CD4-positive, alpha-beta T cell treated with Interleukin-1 beta for 1 hour (primary cell): ENCODE data around the gene ZNF407.

Source experiments
- DNase-seq, 2 donors: peaks; one replicate each; pipeline ENCODE4 v3.0.0-alpha.2; 2020 to 2022

ZNF407 gene

DNA sequence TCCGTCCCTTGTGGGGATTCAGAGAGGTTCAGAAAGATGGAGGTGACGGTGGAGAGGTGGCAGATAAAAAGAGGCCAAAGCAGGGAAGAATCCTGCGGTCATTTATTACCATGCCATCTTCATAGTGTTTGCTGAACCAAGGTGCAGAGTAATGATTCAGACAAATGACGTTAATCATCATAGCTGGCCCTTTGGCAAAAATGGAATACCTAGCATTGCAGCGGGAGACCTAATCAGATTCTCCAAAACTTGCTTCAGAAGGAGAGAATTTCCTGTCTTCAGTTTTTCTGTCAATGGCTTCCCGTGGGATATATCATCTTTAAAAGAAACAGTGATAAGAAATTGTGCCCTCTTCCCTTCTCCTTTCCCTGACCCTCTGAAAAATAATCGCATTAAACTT is 435.8 kb downstream of the ZNF407 start:
- no peak for DNase-seq

DNA sequence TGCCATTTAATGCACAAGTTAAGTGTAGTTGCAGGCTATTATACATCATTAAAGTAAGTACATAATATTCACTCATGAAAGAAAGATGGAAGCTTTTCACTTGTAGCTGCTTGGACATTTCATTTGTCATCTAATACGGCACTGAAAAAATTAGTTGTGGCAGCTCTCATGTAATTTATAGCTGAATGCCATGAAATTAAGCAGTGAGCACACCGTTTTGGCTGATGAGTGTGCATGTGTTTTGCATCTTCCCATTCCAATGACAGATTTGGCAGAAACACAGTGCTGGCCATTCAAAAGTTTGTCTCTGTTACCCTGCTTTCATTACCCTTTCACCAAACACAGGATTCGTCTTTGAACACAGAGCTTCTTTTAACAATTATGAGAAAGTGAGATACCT is 437.3 kb downstream of the ZNF407 start:
- DNase-seq = no peak

DNA sequence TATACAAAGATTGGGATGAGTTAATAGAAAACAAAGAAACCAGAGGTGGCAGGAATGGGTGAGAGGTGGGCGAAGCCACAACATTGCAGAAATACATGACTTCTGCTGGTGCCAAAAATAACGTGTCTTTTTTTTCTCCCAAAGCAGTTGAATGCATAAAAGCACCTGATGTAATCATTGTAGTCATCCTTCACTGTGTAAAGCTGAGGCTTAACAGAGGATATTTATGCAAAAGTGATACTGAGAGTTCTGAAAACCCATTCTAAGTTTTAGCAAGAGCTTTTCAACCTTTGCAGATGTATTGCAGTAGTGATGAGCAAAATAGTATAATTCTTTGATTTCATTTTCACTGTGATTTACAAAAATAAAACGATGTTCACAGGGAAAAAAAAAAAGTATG is 438.3 kb downstream of the ZNF407 start:
- DNase-seq = no peak

DNA sequence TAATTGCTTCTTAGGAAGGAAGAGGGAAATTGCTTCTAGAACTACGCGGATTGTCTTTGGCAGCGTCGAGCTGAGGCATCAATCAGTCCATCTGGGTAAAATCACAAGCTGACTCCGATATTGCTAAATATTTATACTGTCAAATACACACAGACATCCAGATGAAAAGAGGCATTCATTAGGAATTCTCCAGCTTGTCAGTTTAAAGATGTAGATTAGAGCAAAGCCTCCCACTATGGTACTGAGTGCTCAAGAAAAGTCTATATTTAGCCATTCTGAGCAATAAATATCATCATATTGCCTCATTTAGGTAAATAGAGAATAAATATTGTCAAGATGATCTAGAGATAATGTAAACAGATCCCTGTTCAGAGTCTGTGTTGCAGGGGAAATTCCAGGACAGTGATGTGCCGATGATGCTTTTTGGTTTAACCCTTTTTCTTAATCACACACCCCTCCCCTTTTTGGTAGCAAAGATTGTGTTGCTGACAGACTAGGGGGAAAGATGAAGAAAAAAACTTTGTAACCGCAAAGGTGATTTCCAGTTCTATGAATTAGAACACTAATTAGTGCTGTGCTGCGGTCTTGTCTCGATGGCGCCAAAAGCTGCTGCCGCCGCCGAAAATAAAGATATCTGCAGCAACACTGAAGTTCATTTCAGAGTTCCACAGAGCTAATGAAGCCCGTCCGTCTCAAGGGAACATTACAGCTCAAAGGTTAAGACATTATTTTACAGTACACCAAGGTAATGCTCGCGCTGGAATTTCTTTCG is 439.4 kb downstream of the ZNF407 start:
- peak in 1 of 2 donors; percentile 25 for DNase-seq

DNA sequence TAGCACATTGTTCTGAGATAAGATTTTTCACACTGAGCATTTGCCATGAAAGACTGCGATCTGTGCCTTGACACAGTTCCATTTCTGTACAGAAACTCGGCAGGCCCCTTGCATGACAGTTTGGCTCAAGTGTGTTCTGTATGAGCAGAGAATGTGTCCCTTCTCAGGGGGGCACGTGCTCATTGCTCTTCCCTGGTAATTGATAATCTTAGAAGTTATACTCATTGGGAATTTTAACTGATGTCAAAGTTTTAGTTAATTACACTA is 440.0 kb downstream of the ZNF407 start:
- no peak for DNase-seq

DNA sequence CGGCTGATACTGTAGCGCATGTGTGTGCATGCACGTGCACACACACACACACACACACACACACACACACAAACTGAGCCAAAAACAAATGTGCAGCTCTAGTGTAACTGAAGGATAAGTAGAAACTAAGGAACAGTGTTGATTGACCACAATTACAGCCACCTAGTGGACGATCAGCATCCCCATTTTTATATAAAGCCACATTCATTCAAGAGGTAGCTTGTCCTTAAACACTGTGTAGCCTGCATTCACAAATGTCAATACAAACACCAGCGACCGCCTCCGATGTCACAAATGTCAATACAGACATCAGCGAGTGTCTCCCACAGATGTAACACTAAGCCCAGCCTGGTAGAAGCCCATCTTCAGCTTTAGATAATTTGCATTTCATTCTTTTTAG is 443.9 kb downstream of the ZNF407 start:
- DNase-seq = no peak

DNA sequence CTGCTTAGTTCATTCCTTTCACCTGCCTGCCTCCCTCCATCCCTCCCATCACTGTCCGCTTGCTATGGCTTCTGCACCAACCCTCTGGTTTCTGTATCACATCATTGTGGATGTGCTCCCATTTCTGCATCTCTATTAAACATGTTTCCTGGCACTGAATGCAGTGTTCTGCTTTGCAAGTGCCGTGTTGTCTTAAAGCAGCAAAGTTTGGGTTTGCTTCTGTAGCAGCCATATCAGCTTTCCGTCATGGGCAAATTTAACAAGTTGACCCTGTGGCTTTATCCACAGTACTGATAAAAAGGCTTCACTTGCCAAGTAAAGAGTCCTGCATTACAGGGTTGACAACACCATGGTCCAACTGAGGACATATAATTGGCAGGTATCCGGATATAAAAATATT is 445.8 kb downstream of the ZNF407 start:
- DNase-seq = no peak

DNA sequence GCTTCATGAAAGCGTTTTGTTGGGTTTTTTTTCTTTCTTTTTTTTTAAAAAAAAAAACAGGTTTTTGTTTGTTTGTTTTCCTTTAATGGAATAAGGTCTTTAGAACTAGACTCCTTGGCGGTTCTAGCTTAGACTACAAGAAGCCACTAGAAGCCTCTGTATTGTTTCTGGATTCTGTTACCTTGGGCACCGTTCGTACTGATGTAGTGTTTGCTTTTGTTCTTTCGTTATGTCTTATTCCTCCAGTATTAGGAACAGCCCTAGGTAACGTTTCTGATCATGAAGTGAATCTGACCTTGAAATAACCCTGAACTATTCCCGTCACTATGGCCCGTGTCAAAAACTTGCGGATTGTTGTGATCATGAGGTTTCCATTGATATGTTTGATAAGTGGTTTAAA is 446.6 kb downstream of the ZNF407 start:
- no peak for DNase-seq

DNA sequence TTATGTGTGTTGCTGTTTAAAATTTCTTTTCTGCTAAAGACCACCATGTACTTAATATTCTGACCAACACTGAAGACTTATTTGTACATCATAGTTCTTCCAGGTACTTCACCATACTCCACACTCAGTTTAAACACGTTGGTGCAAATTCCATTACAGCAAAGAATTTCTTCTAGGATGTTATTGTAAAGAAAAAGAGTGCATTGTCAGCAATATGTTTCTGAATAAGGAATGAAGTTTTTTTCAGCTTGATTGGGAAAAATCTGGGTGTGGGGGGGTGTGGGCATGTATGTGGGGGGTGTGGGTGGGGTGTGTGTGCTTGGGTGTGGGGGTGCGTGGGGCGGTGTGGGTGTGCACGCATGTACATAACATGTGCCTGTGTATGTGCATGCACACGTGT is 447.1 kb downstream of the ZNF407 start:
- no peak for DNase-seq

DNA sequence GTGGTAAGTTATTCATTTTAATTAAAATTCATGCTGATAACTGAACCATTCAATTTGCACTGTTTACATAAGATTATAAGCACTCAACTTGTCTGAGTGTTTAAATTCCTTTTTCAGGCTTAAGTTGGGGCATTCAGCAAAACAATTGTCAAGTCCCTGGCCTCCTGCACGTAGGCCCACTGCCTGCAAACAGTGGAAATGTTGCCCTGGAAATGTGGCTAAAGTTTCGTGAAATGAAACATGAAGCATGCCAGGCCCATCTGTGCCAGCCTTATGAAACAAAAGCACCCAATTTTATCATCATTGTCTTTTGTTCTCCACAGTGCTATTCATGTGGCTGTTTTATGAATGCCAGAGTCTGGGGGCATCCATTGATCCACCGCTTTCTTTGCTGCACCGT is 447.6 kb downstream of the ZNF407 start:
- DNase-seq = no peak

DNA sequence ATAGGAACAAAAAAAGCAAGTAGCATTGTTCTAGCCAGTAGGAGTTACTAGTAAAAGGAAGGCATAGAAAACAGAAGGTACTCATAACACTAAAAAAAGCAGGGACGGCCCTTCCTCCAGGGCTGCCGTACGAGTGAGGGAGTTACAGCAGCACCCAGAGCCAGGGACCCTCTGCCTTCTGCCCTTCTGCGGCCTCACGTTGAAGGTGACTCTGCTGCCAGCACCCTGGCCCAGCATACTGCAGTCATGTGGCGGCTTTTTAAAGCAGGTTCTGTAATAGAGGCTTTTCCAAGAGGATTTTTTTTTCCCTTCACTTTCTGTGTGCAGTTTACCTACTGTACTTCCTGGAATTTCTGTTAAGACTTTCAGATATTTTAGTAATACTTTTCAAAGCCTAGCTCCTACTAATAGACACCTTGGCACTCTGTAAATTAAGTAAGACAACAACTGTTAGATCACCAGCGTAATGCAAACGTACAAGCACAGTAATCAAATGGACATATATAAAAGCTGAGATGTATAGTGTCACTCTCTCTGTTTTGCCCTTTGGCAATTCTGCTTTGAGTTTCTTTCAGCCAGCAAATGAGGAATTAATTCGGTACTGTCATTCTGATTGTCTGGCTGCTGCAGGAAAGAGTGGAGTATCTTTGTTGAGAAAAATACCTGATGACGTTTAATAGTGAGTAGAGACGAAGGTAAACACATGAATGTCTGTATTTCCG is 449.7 kb downstream of the ZNF407 start:
- no peak for DNase-seq

DNA sequence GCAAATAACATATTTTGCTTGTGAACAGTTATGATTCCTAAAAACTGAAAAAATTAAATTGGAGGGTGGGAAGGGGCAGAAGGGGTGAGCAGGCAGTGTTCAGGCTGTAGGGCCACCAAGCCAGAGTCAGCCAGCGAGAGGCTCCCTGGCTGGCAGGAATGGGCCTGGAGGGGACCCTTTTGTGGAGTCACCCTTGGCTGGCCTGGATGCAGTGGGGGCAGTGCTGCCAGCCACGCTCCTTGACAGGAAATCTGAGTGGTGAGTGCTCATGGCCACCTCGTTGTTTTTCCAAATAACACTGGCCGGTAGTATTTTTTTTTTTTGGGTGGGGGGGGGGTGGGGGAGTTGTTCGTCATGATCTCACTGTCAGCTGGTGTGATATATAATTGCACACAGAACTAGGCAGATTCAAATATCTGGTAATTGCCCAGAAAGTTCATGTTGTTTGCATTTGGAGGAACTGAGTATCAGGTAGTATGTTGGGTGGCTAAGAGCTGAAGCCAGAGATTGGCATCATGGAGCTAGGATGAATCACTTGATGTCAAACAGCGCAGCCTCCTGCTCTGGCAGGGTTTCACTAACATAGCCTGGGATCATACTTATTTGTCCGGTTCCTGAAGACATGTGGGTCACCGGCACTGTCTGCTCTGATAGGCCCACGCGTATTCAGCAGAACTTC is 451.2 kb downstream of the ZNF407 start:
- no peak for DNase-seq

DNA sequence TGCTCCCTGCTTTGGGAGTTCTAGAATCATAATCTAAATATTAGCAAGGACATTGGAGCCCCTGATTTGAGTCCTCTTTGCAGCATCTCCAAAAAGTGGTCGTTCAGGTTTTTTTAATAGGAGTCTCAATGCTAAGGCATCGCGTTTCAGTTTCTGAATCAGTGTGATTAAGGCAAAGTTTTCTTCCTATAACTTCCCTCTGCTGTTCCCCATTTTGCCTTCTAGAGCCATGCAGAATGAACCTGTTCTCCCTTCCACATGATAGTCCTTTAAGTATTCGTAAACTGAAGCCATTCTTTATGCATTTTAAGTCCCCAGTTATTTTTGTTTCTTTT is 451.8 kb downstream of the ZNF407 start:
- DNase-seq = no peak

DNA sequence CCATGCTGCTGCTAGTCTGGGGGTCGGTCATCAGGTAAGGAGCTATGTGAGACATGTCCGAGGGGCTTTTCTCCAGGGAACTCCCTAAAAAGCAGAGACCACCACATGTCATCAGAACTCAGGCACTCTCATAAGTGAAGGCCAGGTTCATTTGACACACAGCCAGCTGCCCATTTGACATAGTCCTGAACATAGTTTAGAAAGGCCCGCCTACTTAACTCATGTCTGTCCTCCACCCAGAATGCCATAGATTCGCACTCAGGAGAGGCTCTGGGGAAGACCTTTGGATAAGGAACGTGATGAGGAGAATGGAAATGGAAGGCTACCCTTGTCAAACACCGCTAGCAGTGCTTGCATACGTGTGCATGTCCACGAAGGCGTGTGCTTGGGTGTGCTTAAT is 454.1 kb downstream of the ZNF407 start:
- no peak for DNase-seq

DNA sequence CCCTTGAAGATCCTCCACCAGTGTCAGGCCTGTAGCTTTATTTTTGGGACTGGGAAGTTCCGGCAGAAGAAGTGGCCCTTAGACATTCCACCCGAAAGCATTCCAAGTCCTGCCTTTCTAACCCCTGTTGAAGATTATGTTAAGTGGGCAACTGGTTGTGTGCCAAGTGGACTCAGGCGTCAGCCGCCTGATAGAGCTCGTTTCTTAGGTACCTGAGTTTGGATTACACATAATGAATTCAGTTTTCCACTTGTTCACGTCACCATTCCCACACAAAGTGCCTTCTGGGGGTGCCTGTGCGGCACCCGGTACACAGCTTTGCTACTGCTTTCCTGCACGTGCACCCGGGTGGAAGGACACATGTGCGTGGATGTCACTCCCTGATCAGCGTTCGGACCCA is 454.8 kb downstream of the ZNF407 start:
- DNase-seq = no peak

DNA sequence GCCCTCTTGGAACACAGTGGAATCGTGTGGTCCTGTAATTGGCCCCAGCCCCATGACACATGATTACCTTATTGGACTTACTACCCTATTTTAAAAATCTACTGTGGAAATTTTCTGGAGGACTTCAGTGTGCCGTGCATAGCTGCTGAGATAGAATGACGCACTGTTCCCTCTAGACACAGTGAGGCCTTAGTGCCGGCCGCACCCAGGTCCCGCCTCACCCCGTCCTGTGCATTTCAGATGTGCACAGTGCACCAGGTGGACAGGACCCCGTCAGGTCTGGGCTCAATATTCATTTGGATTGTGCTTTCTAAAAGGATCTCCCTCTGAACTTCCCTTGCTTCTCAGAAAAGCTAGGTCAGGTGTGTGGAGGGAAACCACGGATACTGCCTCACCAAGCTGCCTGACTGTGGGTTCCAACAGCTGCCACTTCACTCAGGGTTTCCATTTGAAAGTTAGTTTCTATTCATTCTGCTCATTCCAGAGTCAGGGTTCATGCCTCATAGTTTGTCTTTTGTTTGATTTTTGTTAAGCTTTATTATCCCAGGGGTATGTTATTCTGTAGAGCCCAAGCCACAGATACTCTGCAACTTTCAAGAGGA is 455.5 kb downstream of the ZNF407 start:
- DNase-seq = no peak

DNA sequence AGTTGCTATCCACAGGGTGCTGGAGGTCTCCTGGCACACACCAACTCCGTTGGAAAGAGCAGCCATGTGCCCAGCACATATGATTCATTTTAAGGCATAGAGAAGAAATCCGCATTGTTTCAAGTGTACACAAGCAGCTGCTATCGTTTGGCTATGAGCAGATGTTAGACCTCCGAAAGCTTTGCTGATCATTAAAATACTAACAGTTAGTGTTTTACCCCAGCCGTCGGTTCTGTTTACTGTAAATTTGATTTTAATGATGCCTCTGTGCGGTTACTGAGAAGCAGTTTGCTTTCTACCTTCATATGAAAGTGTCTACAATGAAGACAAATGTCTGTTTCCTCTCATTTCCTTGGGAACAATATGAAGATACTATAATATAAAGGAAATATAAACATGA is 456.4 kb downstream of the ZNF407 start:
- DNase-seq = no peak

DNA sequence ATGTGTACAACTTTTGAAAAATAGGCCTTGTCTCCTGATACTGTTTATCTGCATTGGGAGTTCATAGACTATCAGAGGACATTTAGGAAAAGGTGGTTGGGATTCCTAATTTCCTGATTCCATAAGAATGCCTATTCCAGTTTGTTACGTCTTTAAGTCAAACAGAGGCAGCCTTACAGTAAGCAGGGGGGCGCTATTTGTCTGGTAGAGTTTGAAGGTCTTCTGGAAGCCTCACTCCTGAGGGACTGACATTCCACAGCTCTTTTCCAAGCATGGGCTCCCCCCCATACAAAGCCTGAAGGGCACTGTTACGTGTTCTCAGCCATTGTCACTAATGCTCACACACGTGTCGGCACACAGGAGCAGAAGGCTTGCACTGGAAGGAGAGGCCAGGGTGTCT is 456.9 kb downstream of the ZNF407 start:
- no peak for DNase-seq

DNA sequence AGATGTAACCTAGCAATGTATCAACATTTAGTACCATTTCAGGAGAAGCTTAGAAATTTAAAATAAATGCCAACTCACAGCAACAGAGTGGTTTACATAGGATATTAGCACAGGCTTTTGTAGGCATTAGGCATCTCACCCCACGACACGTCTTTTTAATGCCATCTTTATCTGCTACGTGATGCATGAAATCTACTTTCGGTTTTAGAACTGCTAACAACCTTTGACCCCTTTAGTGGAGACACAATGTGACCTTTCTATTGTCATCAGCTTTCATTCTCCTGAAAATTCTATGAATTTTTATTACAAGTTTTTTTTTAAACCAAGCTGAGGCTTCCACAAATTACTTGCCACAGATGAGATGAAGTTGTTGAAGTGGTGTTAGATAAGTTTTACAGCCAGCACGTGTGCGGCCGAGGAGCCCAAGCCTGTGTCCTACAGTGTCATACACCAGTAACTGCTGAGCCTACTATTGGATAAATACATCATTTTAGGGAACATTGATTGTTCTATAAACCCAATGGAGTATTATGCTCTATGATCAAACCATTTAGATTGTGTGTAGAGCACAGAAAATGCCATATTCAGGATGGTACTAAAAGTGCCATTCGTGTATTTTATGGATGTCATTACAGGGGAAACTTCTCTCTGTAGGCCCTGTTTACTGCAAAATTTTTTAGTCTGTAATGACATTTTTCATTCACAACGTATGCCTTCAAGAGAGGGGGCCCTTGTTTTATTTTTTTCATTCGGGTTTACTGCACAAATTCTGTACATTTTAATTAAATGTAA is 459.7 kb downstream of the ZNF407 start:
- no peak for DNase-seq

DNA sequence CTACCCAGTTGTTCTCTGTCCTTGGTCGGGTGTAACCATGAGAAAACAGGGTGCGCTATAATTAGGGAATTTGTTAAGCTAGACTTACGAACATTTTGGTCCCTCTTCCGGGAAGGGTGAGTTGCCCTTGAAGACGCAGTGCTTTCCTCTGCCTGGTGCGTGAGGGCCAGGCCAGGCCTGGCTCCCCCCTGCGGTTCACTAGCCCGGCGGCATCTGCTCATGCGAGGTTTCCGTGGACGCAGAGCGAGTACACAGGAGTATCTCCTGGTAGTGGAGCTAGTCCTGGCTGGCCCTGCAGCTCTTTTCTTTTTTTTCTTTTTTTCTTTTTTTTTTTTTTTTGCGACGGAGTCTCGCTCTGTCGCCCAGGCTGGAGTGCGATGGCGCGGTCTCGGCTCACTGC is 462.5 kb downstream of the ZNF407 start:
- no peak for DNase-seq

DNA sequence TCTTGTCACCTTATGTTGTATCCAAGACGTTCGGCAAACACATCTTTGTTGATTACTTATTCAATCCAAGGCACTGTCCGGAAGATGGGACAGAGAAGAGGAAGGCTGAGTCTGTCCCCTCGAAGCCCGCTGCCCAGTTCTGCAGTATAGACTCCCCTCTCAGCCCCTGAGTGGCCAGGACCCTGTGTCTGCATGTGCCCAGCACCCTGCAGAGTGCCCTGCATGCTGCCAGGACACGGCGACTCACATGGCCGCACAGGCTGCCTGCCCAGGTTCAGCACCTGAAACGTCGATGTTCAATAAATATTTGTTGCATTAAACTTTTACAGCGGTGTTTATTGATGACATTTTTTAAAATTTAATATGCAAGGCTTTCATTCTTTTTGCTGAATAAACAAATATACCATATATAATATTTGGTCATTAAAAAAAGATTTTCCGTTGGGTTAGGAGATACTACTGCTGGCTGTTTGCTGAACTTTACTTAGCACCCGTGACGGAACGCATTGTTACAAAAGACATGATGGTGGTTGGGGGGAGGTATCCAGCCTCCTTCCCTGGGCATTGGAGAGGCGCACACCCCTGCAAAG is 464.7 kb downstream of the ZNF407 start:
- DNase-seq = no peak

DNA sequence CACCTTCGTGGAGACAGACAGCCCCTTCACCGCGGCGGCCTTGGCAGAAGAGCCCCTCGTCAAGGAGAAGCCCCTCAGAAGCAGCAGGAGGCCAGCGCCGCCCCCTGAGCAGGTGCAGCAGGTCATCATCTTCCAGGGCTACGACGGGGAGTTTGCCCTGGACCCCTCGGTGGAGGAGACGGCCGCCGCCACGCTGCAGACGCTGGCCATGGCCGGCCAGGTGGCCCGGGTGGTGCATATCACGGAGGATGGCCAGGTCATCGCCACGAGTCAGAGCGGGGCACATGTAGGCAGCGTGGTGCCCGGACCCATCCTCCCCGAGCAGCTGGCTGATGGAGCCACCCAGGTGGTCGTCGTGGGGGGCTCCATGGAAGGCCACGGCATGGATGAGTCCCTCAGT is 465.5 kb downstream of the ZNF407 start:
- DNase-seq = no peak
